ENCODE data around the gene ABCG4. TPM values are rescaled to one million over a fixed set of nuclear protein-coding genes. Genes with fewer than 3 reads are reported as not detected.

ABCG4 gene
- total and polyA plus RNA-seq, 2 donors (not counting 1 experiment from before 2014, with no cell fraction given): not detected

DNA sequence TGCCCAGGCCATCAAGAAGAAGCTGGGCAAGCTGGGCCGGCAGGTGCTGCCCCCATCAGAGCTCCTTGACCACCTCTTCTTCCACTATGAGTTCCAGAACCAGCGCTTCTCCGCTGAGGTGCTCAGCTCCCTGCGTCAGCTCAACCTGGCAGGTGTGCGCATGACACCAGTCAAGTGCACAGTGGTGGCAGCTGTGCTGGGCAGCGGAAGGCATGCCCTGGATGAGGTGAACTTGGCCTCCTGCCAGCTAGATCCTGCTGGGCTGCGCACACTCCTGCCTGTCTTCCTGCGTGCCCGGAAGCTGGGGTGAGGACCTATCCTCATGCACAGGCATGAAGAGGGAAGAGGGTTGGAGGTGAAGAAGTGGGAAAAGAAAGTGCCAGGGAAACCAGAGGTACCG lies 31.1 kb downstream of the ABCG4 start:
- Histone ChIP-seq H3K4me1 (ENCODE audit: control insufficient read depth in 2 of 2, insufficient read depth in 2 of 2, low read length in 2 of 2) (no peaks in the 10 kb centered on the region), H4K20me1 (ENCODE audit: control insufficient read depth, insufficient read depth, low read length, poor library complexity, severe bottlenecking) (no peaks in the 10 kb centered on the region), H3K36me3 (replicated peaks in 1 of 2; ENCODE audit: control extremely low read depth in 1 of 2, control insufficient read depth in 1 of 2, extremely low read depth in 1 of 2, insufficient read depth in 2 of 2, low read length in 1 of 2) (peaks cover 0 to 5% of the 10 kb centered on the region in 2 experiments), H3K4me2 (replicated peaks; ENCODE audit: low read depth, low read length, poor library complexity, severe bottlenecking) (no peak overlapping the region), H3K27me3 (replicated peaks in 1 of 4; ENCODE audit: control extremely low read depth in 1 of 4, control insufficient read depth in 3 of 4, insufficient read depth in 4 of 4, low read length in 3 of 4) (no peaks in the 10 kb centered on the region), H3K4me3 (ENCODE audit: control extremely low read depth in 1 of 5, extremely low read depth in 1 of 5, insufficient read depth in 1 of 5, low read depth in 2 of 5, low read length in 4 of 5) (no peak overlapping the region), H3K79me2 (ENCODE audit: control insufficient read depth, insufficient read depth, low read length) (no peaks in the 10 kb centered on the region), H3K9ac (ENCODE audit: low read length) (no peak overlapping the region), H3K9me3 (ENCODE audit: control extremely low read depth in 1 of 3, control insufficient read depth in 2 of 3, insufficient read depth in 1 of 3, low read length in 2 of 3) (no peaks in the 10 kb centered on the region), H3K27ac (ENCODE audit: low read length in 2 of 2) (no peak overlapping the region), H2AFZ (ENCODE audit: insufficient read depth, low read depth, low read length, poor library complexity, severe bottlenecking) (no peak overlapping the region)
- TF ChIP-seq EZH2 (IDR thresholded peaks at IDR 0.05; ENCODE audit: borderline replicate concordance, insufficient read depth, low read depth, low read length, poor library complexity, severe bottlenecking) (no peak), CTCF (IDR thresholded peaks at IDR 0.05) (no peak)
- Mint-ChIP-seq H3K9me3 (ENCODE audit: insufficient read depth) (no peaks in the 10 kb centered on the region), H3K27me3 (no peaks in the 10 kb centered on the region), H3K27ac (no peak overlapping the region), H3K4me3 (no peak overlapping the region), H3K4me1 (peaks cover 4% of the 10 kb centered on the region)
- over 99% methylated on average over 9 of the region's 10 CpGs for WGBS (ENCODE audit: insufficient coverage)
- ATAC-seq (ENCODE audit: low read depth) (no peak), DNase-seq (no peak)
- POLR2A ChIA-PET: no interaction called here
- intact Hi-C loops (cut with micrococcal nuclease): no loop called here
- CTCF ChIA-PET: interaction anchor here (1.4 kb wide), 1 partner anchor 13 kb away, joined by 5 read pairs; no protein-coding TSS in a partner anchor

- ATAC-seq (ENCODE audit: low read depth) (no peak), DNase-seq (no peak)
- H3K4me1 ChIP-seq (ENCODE audit: control insufficient read depth in 2 of 2, insufficient read depth in 2 of 2, low read length in 2 of 2): no peaks in the 10 kb centered on the region
- H3K27ac Mint-ChIP-seq: no peak overlapping the region
- TF ChIP-seq CTCF (IDR thresholded peaks at IDR 0.05) (no peak), EZH2 (IDR thresholded peaks at IDR 0.05; ENCODE audit: borderline replicate concordance, insufficient read depth, low read depth, low read length, poor library complexity, severe bottlenecking) (no peak)
- ChIA-PET CTCF (interaction anchor here (1.4 kb wide), 1 partner anchor 12 kb away, joined by 5 read pairs; no protein-coding TSS in a partner anchor), POLR2A (no interaction called here)
- H3K4me3 Mint-ChIP-seq: no peak overlapping the region
- H3K27ac ChIP-seq (ENCODE audit: low read length in 2 of 2): no peak overlapping the region
- no peak overlapping the region for H3K9ac ChIP-seq (ENCODE audit: low read length)
- no peaks in the 10 kb centered on the region for H3K9me3 ChIP-seq (ENCODE audit: control extremely low read depth in 1 of 3, control insufficient read depth in 2 of 3, insufficient read depth in 1 of 3, low read length in 2 of 3)
- no peaks in the 10 kb centered on the region for H3K79me2 ChIP-seq (ENCODE audit: control insufficient read depth, insufficient read depth, low read length)
- peaks cover 0 to 3% of the 10 kb centered on the region in 2 experiments for H3K36me3 ChIP-seq (replicated peaks in 1 of 2; ENCODE audit: control extremely low read depth in 1 of 2, control insufficient read depth in 1 of 2, extremely low read depth in 1 of 2, insufficient read depth in 2 of 2, low read length in 1 of 2)
- 97% methylated on average over 4 of the region's 6 CpGs for WGBS (ENCODE audit: insufficient coverage)
- no peaks in the 10 kb centered on the region for H4K20me1 ChIP-seq (ENCODE audit: control insufficient read depth, insufficient read depth, low read length, poor library complexity, severe bottlenecking)
- no peak overlapping the region for H3K4me2 ChIP-seq (replicated peaks; ENCODE audit: low read depth, low read length, poor library complexity, severe bottlenecking)
- H3K4me1 Mint-ChIP-seq: peaks cover 4% of the 10 kb centered on the region
- no peaks in the 10 kb centered on the region for H3K27me3 ChIP-seq (replicated peaks in 1 of 4; ENCODE audit: control extremely low read depth in 1 of 4, control insufficient read depth in 3 of 4, insufficient read depth in 4 of 4, low read length in 3 of 4)
- no peak overlapping the region for H2AFZ ChIP-seq (ENCODE audit: insufficient read depth, low read depth, low read length, poor library complexity, severe bottlenecking)
- H3K27me3 Mint-ChIP-seq: no peaks in the 10 kb centered on the region
- H3K9me3 Mint-ChIP-seq (ENCODE audit: insufficient read depth): no peaks in the 10 kb centered on the region
- intact Hi-C loops (cut with micrococcal nuclease): no loop called here
- no peak overlapping the region for H3K4me3 ChIP-seq (ENCODE audit: control extremely low read depth in 1 of 5, extremely low read depth in 1 of 5, insufficient read depth in 1 of 5, low read depth in 2 of 5, low read length in 4 of 5)
These were observed 32.2 kb downstream of the ABCG4 start for GRCh38 chr11:119180729-119181676.
